Prostate gland (tissue), 2 donors: Measurements from ENCODE around the gene PACSIN1.

Experiments
- POLR2A ChIP-seq: fragments of 450-650 bp; IDR thresholded peaks from one replicate; pipeline ENCODE4 v1.6.1; 2016; ENCODE audit warnings: antibody characterized with exemption, mild to moderate bottlenecking
- POLR2AphosphoS5 ChIP-seq: sonication (generic); formaldehyde crosslinking; IDR thresholded peaks from one replicate; pipeline ENCODE4 v1.6.1; 2017; ENCODE audit warnings: antibody characterized with exemption
- TF ChIP-seq, protein P1 (sequence below), 4 experiments: fragments of 200-600 bp in 2 of 4; fragments of 450-650 bp in 2 of 4; sonication (generic) in 2 of 4; IDR thresholded peaks; 1 replicate in 3 of 4; 2 replicates in 1 of 4; pipeline ENCODE4 v1.5.1; 2016 to 2019; ENCODE audit warnings: antibody characterized with exemption in 4 of 4, mild to moderate bottlenecking in 2 of 4, moderate library complexity in 2 of 4

DNA sequence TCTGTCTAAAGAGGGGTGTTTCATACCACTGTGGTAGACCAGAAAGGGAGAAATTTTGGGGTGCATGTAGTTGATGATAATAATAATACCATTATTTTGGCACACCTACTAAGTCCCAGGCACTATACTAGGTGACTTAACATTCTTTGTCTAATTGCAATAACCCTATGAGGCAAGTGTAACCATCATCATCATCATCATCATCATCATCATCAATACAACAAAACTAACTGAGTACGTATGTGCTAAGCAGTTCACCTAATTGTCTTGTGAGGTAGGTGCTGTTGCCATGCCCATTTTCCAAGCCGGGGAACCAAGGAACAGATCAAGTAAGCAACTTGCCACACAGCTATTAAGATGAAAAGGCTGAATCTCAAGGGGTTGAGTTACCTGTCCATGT lies 2.6 kb upstream of the PACSIN1 start:
- TF ChIP-seq POLR2AphosphoS5 (no peak), POLR2A (no peak)
- TF ChIP-seq, protein P1, sequence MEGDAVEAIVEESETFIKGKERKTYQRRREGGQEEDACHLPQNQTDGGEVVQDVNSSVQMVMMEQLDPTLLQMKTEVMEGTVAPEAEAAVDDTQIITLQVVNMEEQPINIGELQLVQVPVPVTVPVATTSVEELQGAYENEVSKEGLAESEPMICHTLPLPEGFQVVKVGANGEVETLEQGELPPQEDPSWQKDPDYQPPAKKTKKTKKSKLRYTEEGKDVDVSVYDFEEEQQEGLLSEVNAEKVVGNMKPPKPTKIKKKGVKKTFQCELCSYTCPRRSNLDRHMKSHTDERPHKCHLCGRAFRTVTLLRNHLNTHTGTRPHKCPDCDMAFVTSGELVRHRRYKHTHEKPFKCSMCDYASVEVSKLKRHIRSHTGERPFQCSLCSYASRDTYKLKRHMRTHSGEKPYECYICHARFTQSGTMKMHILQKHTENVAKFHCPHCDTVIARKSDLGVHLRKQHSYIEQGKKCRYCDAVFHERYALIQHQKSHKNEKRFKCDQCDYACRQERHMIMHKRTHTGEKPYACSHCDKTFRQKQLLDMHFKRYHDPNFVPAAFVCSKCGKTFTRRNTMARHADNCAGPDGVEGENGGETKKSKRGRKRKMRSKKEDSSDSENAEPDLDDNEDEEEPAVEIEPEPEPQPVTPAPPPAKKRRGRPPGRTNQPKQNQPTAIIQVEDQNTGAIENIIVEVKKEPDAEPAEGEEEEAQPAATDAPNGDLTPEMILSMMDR (IDR thresholded peaks at IDR 0.05), result no peak
